ENCODE measurements around the gene INTS4. TPM values are rescaled to one million over a fixed set of nuclear protein-coding genes. Genes with fewer than 3 reads are reported as not detected.

Gene INTS4
- total RNA-seq, 2 experiments from 2014 or later: 51.2 to 52.0 TPM

- ChIA-PET POLR2A (no interaction called here), CTCF (no interaction called here)
- Mint-ChIP-seq H3K9me3 (peaks cover 7% of the 10 kb centered on the region), H3K4me3 (no peak overlapping the region), H3K27me3 (no peaks in the 10 kb centered on the region), H3K4me1 (peaks cover 6% of the 10 kb centered on the region), H3K36me3 (ENCODE audit: low read depth) (peaks cover 5% of the 10 kb centered on the region), H3K27ac (no peak overlapping the region)
- DNase-seq: no peak
Observed at GRCh38 chr11:77828926-77829325, 165.5 kb downstream of the INTS4 start.

Other genes with a start within 250 kb of the INTS4 start
- 10 to 100 TPM; 58.6 to 62.5 TPM for gene RSF1, start 173.9 kb downstream of the INTS4 start, total RNA-seq
- gene AAMDC, start 173.5 kb downstream of the INTS4 start, total RNA-seq: 10 to 100 TPM; 14.4 to 15.6 TPM
- gene KCTD14, start 28.6 kb upstream of the INTS4 start, total RNA-seq: under 1 TPM; 0.15 to 0.45 TPM
- gene THRSP, start 69.2 kb upstream of the INTS4 start, total RNA-seq: not detected
- 100 to 1,000 TPM; 204 to 210 TPM for gene NDUFC2, start 85.2 kb upstream of the INTS4 start, total RNA-seq
- gene ALG8, start 145.0 kb upstream of the INTS4 start, total RNA-seq: 10 to 100 TPM; 40.2 to 48.1 TPM
- gene KCTD21, start 194.0 kb upstream of the INTS4 start, total RNA-seq: 1 to 10 TPM; 7.5 to 9.3 TPM
- gene USP35, start 194.3 kb upstream of the INTS4 start, total RNA-seq: 10 to 100 TPM; 10.8 to 12.1 TPM